ENCODE measurements around the gene EIF5. TPM values are rescaled to one million over a fixed set of nuclear protein-coding genes. Genes with fewer than 3 reads are reported as not detected.

EIF5 gene
- total and polyA plus RNA-seq, 4 experiments from 2014 or later: 265 to 395 (median 301) TPM

Other genes starting within 250 kb of the EIF5 start
- not detected for gene EXOC3L4, start 239.5 kb upstream of the EIF5 start, total RNA-seq
- gene EXOC3L4, start 239.5 kb upstream of the EIF5 start, polyA plus RNA-seq: not detected
- 1 to 10 TPM; 5.1 to 5.8 TPM for gene TNFAIP2, start 210.8 kb upstream of the EIF5 start, total RNA-seq
- not detected for gene TNFAIP2, start 210.8 kb upstream of the EIF5 start, polyA plus RNA-seq
- gene MARK3, start 51.2 kb downstream of the EIF5 start, total RNA-seq: 100 to 1,000 TPM; 108 to 113 TPM
- 10 to 100 TPM; 18.4 to 44.7 TPM for gene MARK3, start 51.2 kb downstream of the EIF5 start, polyA plus RNA-seq
- gene CKB, start 188.6 kb downstream of the EIF5 start, total RNA-seq: 1 to 10 TPM; 2.8 to 3.0 TPM
- 1 to 10 TPM; 2.0 to 2.1 TPM for gene CKB, start 188.6 kb downstream of the EIF5 start, polyA plus RNA-seq
- 10 to 100 TPM; 14.0 TPM for gene TRMT61A, start 195.0 kb downstream of the EIF5 start, total RNA-seq
- 1 to 10 TPM; 4.6 to 9.3 TPM for gene TRMT61A, start 195.0 kb downstream of the EIF5 start, polyA plus RNA-seq
- gene BAG5, start 228.4 kb downstream of the EIF5 start, total RNA-seq: 10 to 100 TPM; 37.0 to 37.1 TPM
- 10 to 100 TPM; 33.1 to 39.5 TPM for gene BAG5, start 228.4 kb downstream of the EIF5 start, polyA plus RNA-seq
- 10 to 100 TPM; 26.1 to 29.2 TPM for gene COA8, start 228.7 kb downstream of the EIF5 start, total RNA-seq
- gene COA8, start 228.7 kb downstream of the EIF5 start, polyA plus RNA-seq: 10 to 100 TPM; 52.9 to 63.9 TPM